DND-41 (cell line): Measurements from ENCODE around the gene TTC39A.

Experiments
- ATAC-seq: fragments of 200-7000 bp; cut with Tn5 transposase; 3 replicates; pipeline ENCODE4 v1.9.1; 2021; ENCODE audit warnings: low read depth; ENCODE audit not compliant: insufficient read depth
- DNase-seq: peaks from one replicate; pipeline ENCODE4 v3.0.0-alpha.2; 2020
- H2AFZ ChIP-seq: 2 replicates; pipeline ENCODE4 v1.6.0; 2012; ENCODE audit warnings: low read depth, low read length
- H3K27ac ChIP-seq: 2 replicates; pipeline ENCODE4 v1.5.1; 2012; ENCODE audit warnings: low read length, inconsistent platforms
- H3K27me3 ChIP-seq: fragments of 200-600 bp; sonication (generic); 2 replicates; pipeline ENCODE4 v1.6.0; 2012; ENCODE audit warnings: low read length, mild to moderate bottlenecking, inconsistent platforms; ENCODE audit not compliant: insufficient read depth, poor library complexity
- H3K36me3 ChIP-seq: 2 replicates; pipeline ENCODE4 v1.5.1; 2012; ENCODE audit warnings: low read length, inconsistent platforms; ENCODE audit not compliant: insufficient read depth
- H3K4me1 ChIP-seq: 2 replicates; pipeline ENCODE4 v1.5.1; 2012; ENCODE audit warnings: mild to moderate bottlenecking, low read length; ENCODE audit not compliant: insufficient read depth
- H3K4me2 ChIP-seq: 2 replicates; pipeline ENCODE4 v1.6.0; 2012; ENCODE audit warnings: mild to moderate bottlenecking, moderate library complexity, low read length, inconsistent platforms; ENCODE audit not compliant: insufficient read depth
- H3K4me3 ChIP-seq, 2 experiments: fragments of 200-600 bp in 1 of 2; shearing (Covaris generic) in 1 of 2; 2 replicates each; pipeline ENCODE4 v1.5.1; 2012 to 2016; ENCODE audit warnings: inconsistent platforms in 2 of 2, low read length in 2 of 2, mild to moderate bottlenecking in 2 of 2, low read depth in 1 of 2, moderate library complexity in 1 of 2
- H3K79me2 ChIP-seq: 2 replicates; pipeline ENCODE4 v1.6.0; 2012; ENCODE audit warnings: low read length, inconsistent platforms; ENCODE audit not compliant: insufficient read depth
- H3K9ac ChIP-seq: 2 replicates; pipeline ENCODE4 v1.6.0; 2012; ENCODE audit warnings: low read depth, mild to moderate bottlenecking, inconsistent platforms, low read length, moderate library complexity
- H3K9me3 ChIP-seq: 2 replicates; pipeline ENCODE4 v1.5.1; 2012; ENCODE audit warnings: low read length, moderate library complexity, mild to moderate bottlenecking, inconsistent platforms; ENCODE audit not compliant: insufficient read depth, severe bottlenecking
- H4K20me1 ChIP-seq: 2 replicates; pipeline ENCODE4 v1.6.0; 2012; ENCODE audit warnings: low read length; ENCODE audit not compliant: insufficient read depth
- CTCF ChIP-seq: IDR thresholded peaks from 2 replicates; pipeline ENCODE4 v1.5.1; 2012; ENCODE audit warnings: borderline replicate concordance, low read length, moderate library complexity, mild to moderate bottlenecking; ENCODE audit not compliant: poor library complexity, severe bottlenecking; ENCODE audit errors: extremely low read depth
- EZH2 ChIP-seq: IDR thresholded peaks from 3 replicates; pipeline ENCODE4 v1.6.1; 2012; ENCODE audit warnings: borderline replicate concordance, low read depth, mild to moderate bottlenecking, moderate library complexity, low read length, inconsistent platforms; ENCODE audit not compliant: severe bottlenecking

The TTC39A gene

GRCh38 chr1:51345300-51345687 is 14.9 kb upstream of the TTC39A start:
- TF ChIP-seq EZH2 (no peak), CTCF (no peak)
- Histone ChIP-seq H3K79me2 (no peaks in the 10 kb centered on the region), H3K9me3 (no peaks in the 10 kb centered on the region), H3K4me3 (no peak overlapping the region), H4K20me1 (no peaks in the 10 kb centered on the region), H3K27me3 (no peaks in the 10 kb centered on the region), H2AFZ (no peak overlapping the region), H3K4me1 (no peaks in the 10 kb centered on the region), H3K36me3 (no peaks in the 10 kb centered on the region), H3K27ac (no peak overlapping the region), H3K4me2 (no peak overlapping the region), H3K9ac (no peak overlapping the region)
- no peak for DNase-seq
- ATAC-seq: no peak

GRCh38 chr1:51344602-51345299 is 14.4 kb upstream of the TTC39A start:
- TF ChIP-seq EZH2 (no peak), CTCF (no peak)
- Histone ChIP-seq H3K27ac (no peak overlapping the region), H3K4me2 (no peak overlapping the region), H3K4me1 (no peaks in the 10 kb centered on the region), H2AFZ (no peak overlapping the region), H3K27me3 (no peaks in the 10 kb centered on the region), H3K9ac (no peak overlapping the region), H3K9me3 (no peaks in the 10 kb centered on the region), H3K36me3 (no peaks in the 10 kb centered on the region), H4K20me1 (no peaks in the 10 kb centered on the region), H3K79me2 (no peaks in the 10 kb centered on the region), H3K4me3 (no peak overlapping the region)
- ATAC-seq (no peak), DNase-seq (no peak)

- H4K20me1 ChIP-seq: no peaks in the 10 kb centered on the region
- no peaks in the 10 kb centered on the region for H3K79me2 ChIP-seq
- H2AFZ ChIP-seq: no peak overlapping the region
- TF ChIP-seq EZH2 (no peak), CTCF (no peak)
- H3K9me3 ChIP-seq: no peaks in the 10 kb centered on the region
- H3K27ac ChIP-seq: no peak overlapping the region
- DNase-seq (no peak), ATAC-seq (no peak)
- H3K9ac ChIP-seq: no peak overlapping the region
- no peaks in the 10 kb centered on the region for H3K27me3 ChIP-seq
- no peak overlapping the region for H3K4me2 ChIP-seq
- no peaks in the 10 kb centered on the region for H3K4me1 ChIP-seq
- no peak overlapping the region for H3K4me3 ChIP-seq
- H3K36me3 ChIP-seq: no peaks in the 10 kb centered on the region
Observed at GRCh38 chr1:51344276-51344601, 13.9 kb upstream of the TTC39A start.

- no peaks in the 10 kb centered on the region for H3K36me3 ChIP-seq
- no peak overlapping the region for H3K9ac ChIP-seq
- H2AFZ ChIP-seq: no peak overlapping the region
- H3K27ac ChIP-seq: no peak overlapping the region
- H3K4me3 ChIP-seq: no peak overlapping the region
- H3K9me3 ChIP-seq: no peaks in the 10 kb centered on the region
- TF ChIP-seq EZH2 (no peak), CTCF (no peak)
- no peaks in the 10 kb centered on the region for H3K79me2 ChIP-seq
- no peaks in the 10 kb centered on the region for H3K27me3 ChIP-seq
- no peaks in the 10 kb centered on the region for H4K20me1 ChIP-seq
- no peaks in the 10 kb centered on the region for H3K4me1 ChIP-seq
- H3K4me2 ChIP-seq: no peak overlapping the region
- ATAC-seq: no peak
- no peak for DNase-seq
Observed at GRCh38 chr1:51343624-51344023, 13.3 kb upstream of the TTC39A start.
